RWPE2 (cell line): Measurements from ENCODE around the gene MRPL37.

Experiments
- ATAC-seq: fragments of 200-7000 bp; cut with Tn5 transposase; 3 replicates; pipeline ENCODE4 v1.9.1; 2021; ENCODE audit warnings: low read depth
- DNase-seq: peaks from one replicate; pipeline ENCODE4 v3.0.0-alpha.2; 2020; ENCODE audit warnings: low spot score
- H3K27ac ChIP-seq: fragments of 450-650 bp; 2 replicates; pipeline ENCODE4 v1.5.1; 2017; ENCODE audit warnings: mild to moderate bottlenecking; ENCODE audit not compliant: poor library complexity, severe bottlenecking
- H3K27me3 ChIP-seq: fragments of 250-450 bp; sonication (Bioruptor Pico); 2 replicates; pipeline ENCODE4 v1.5.1; 2021; ENCODE audit warnings: mild to moderate bottlenecking, moderate library complexity; ENCODE audit not compliant: insufficient read depth, poor library complexity, severe bottlenecking
- H3K36me3 ChIP-seq: fragments of 250-450 bp; sonication (Bioruptor Pico); 2 replicates; pipeline ENCODE4 v1.5.1; 2020; ENCODE audit warnings: low read depth, mild to moderate bottlenecking, moderate library complexity
- H3K4me1 ChIP-seq: fragments of 250-450 bp; sonication (Bioruptor Pico); 2 replicates; pipeline ENCODE4 v1.5.1; 2021; ENCODE audit warnings: mild to moderate bottlenecking, moderate library complexity; ENCODE audit not compliant: insufficient read depth, poor library complexity, severe bottlenecking
- H3K4me3 ChIP-seq: fragments of 250-450 bp; sonication (Bioruptor Pico); 2 replicates; pipeline ENCODE4 v1.5.1; 2021; ENCODE audit warnings: mild to moderate bottlenecking, moderate library complexity; ENCODE audit not compliant: severe bottlenecking
- H3K9me3 ChIP-seq: fragments of 250-450 bp; sonication (Bioruptor Pico); 2 replicates; pipeline ENCODE4 v1.5.1; 2021; ENCODE audit warnings: mild to moderate bottlenecking, moderate library complexity; ENCODE audit not compliant: severe bottlenecking
- TF ChIP-seq, protein P1 (sequence below): fragments of 450-650 bp; IDR thresholded peaks from one replicate; pipeline ENCODE4 v1.5.1; 2017; ENCODE audit warnings: mild to moderate bottlenecking, moderate library complexity; ENCODE audit not compliant: poor library complexity, severe bottlenecking

MRPL37 gene

DNA sequence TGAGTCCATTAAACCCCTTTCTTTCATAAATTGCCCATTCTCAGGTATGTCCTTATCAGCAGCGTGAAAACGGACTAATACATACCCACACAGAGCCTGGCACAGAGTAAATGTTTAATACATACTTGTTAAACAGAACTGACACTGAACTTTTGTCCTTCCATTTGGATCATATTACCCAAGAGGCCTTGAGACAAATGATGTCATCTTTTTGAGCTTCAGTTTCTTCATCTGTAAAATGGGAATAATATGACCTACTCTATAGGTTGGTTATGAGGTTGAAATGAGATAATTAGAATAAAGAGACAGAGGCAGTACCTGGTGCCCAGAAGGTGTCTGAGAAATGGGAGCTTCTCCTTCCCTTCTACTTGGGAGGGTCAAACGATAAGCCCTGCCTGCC lies 13.9 kb upstream of the MRPL37 start:
- Histone ChIP-seq H3K27ac (no peak overlapping the region), H3K4me3 (no peak overlapping the region), H3K27me3 (no peaks in the 10 kb centered on the region), H3K9me3 (no peaks in the 10 kb centered on the region), H3K4me1 (no peaks in the 10 kb centered on the region), H3K36me3 (no peaks in the 10 kb centered on the region)
- ATAC-seq (no peak), DNase-seq (no peak)
- TF ChIP-seq, protein P1, sequence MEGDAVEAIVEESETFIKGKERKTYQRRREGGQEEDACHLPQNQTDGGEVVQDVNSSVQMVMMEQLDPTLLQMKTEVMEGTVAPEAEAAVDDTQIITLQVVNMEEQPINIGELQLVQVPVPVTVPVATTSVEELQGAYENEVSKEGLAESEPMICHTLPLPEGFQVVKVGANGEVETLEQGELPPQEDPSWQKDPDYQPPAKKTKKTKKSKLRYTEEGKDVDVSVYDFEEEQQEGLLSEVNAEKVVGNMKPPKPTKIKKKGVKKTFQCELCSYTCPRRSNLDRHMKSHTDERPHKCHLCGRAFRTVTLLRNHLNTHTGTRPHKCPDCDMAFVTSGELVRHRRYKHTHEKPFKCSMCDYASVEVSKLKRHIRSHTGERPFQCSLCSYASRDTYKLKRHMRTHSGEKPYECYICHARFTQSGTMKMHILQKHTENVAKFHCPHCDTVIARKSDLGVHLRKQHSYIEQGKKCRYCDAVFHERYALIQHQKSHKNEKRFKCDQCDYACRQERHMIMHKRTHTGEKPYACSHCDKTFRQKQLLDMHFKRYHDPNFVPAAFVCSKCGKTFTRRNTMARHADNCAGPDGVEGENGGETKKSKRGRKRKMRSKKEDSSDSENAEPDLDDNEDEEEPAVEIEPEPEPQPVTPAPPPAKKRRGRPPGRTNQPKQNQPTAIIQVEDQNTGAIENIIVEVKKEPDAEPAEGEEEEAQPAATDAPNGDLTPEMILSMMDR = no peak

DNA sequence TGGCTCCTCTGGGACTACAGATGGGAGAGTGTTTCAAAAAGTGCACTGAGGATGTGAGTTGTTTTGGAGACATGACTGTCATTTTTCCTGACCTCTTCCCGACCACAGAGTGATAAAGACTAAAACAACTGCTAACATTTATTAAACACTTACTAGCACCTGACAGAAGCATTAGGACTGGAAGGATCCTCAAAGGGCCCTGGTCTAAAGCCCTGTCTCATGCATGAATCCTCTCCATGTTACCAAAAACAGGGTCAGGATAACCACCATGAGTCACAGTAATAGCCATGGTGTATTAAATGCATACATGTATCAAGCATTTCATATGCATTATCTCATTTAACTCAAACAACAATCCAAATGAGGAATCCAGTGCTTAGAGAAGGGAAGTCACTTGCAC lies 11.7 kb upstream of the MRPL37 start:
- DNase-seq (no peak), ATAC-seq (no peak)
- no peaks in the 10 kb centered on the region for H3K9me3 ChIP-seq
- H3K27me3 ChIP-seq = no peaks in the 10 kb centered on the region
- TF ChIP-seq, protein P1 = no peak
- H3K36me3 ChIP-seq = no peaks in the 10 kb centered on the region
- no peaks in the 10 kb centered on the region for H3K4me1 ChIP-seq
- no peak overlapping the region for H3K4me3 ChIP-seq
- no peak overlapping the region for H3K27ac ChIP-seq

DNA sequence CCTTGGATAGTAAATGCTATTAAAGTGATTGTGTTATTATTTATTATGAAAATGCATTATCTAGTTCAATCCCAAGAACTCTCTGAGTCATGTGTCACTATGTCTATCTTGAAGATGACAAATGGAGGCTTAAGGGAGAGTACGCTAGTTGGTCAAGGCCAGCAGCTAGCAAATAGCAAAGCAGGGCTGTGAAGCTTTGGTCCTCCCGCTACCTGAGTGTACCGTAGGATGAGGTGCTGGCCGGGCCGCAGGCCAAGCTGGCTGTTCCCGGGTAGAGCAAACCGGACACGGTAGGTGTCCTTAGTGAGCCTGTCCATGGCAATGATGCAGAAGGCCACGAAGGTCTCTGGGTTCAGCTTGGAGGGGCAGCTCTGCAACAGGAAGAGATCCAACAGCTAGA lies 9.4 kb upstream of the MRPL37 start:
- H3K27me3 ChIP-seq = no peaks in the 10 kb centered on the region
- H3K4me1 ChIP-seq = no peaks in the 10 kb centered on the region
- no peaks in the 10 kb centered on the region for H3K36me3 ChIP-seq
- H3K27ac ChIP-seq = no peak overlapping the region
- ATAC-seq (no peak), DNase-seq (no peak)
- no peak overlapping the region for H3K4me3 ChIP-seq
- no peaks in the 10 kb centered on the region for H3K9me3 ChIP-seq
- TF ChIP-seq, protein P1 = no peak

DNA sequence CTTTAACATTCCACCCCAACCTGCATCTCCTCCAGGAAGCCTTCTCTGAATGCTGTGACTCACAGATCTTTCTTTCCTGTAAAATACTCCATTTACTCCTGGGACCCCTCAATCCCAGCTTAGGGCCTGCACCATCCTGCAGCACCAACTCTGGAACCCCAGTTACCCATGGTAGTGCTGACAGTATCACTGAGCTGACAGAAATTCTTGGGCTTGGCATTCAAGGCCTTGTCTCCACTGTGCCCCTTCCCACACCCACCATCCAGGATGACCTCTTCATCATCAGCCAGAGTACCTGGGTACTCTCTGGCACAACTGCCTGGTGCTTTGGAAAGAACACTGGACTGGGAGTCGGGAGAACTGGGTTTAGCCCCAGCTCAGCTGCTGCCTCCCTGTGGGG lies 8.4 kb upstream of the MRPL37 start:
- ATAC-seq (no peak), DNase-seq (no peak)
- H3K4me1 ChIP-seq = no peaks in the 10 kb centered on the region
- H3K36me3 ChIP-seq = no peaks in the 10 kb centered on the region
- no peak overlapping the region for H3K27ac ChIP-seq
- no peaks in the 10 kb centered on the region for H3K9me3 ChIP-seq
- TF ChIP-seq, protein P1 = no peak
- no peak overlapping the region for H3K4me3 ChIP-seq
- H3K27me3 ChIP-seq = no peaks in the 10 kb centered on the region

DNA sequence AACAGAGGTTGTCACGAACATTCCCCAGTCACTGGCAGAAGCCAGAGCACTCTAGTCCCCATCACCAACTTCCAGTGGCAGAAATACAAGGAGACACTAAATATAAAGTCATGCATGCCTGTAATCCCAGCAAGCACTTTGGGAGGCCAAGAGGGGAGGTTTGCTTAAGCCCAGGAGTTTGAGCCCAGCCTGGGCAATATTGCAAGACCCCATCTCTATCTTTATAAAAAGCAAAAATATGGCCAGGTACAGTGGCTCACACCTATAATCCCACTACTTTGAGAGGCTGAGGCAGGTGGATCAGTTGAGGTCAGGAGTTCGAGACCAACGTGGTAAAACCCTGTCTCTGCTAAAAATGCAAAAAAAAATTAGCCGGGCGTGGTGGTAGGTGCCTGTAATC lies 6.5 kb upstream of the MRPL37 start:
- H3K4me1 ChIP-seq = no peaks in the 10 kb centered on the region
- no peaks in the 10 kb centered on the region for H3K27me3 ChIP-seq
- no peak overlapping the region for H3K27ac ChIP-seq
- H3K4me3 ChIP-seq = no peak overlapping the region
- DNase-seq (no peak), ATAC-seq (no peak)
- TF ChIP-seq, protein P1 = no peak
- no peaks in the 10 kb centered on the region for H3K36me3 ChIP-seq
- no peaks in the 10 kb centered on the region for H3K9me3 ChIP-seq
